HG02588 (cell line): ENCODE measurements around the gene RBM45.

Source experiments
- ATAC-seq: cut with Tn5 transposase; IDR thresholded peaks from one replicate; pipeline ENCODE4 v1.9.1; 2021; ENCODE audit warnings: mild to moderate bottlenecking, moderate library complexity; ENCODE audit not compliant: unreplicated experiment

The RBM45 gene

DNA sequence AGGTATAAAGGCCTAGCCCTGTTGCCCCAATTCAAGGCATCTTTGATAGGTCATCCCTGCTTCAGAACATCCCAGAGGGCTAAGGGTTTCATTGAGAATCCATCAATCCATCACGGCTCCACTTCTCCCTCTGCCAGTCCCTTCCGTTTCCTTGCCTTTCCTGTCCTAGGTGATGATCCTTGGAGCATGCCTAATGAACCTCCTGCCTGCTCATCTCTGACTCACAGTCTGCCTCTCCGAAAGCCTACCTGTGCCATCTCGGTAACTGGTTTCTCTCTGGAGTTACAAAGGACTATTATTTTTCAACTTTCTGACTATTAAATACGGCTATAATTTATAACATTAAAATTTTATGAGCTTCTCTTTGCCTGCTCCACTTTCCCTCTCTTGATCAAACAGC lies 45.3 kb downstream of the RBM45 start:
- ATAC-seq: no peak

DNA sequence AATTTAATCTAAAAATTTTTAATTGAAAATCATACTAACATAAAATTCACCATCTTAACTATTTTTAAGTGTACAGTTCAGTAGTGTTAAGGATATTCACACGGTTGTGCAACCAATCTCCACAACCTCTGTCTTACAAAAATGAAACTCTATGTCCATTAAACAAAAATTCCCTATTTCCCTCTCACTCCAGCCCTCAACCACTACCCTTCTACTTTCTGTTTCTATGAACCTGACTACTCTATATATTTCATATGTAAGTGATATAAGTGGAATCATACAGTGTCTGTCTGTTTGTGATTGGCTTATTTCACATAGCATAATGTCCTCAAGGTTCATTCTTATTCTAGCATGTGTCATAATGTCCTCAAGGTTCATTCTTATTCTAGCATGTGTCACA lies 47.7 kb downstream of the RBM45 start:
- no peak for ATAC-seq

DNA sequence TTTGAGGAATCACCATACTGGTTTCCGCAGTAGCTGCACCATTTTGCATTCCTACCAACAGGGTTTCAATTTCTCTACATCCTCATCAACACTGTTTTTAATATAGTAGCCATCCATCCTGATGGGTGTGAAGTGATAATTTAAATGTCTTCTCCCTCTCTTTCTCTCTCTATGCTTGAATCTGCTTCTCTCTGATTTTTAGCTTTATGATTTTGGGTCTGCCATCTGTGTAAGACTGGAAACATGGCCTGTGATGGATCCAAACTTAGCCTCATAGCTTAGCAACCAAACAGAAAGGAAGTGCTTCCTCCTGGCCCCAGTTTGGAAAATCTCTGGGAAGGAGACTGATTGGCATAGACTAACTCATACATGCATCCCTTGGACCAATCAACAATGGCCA lies 48.4 kb downstream of the RBM45 start:
- ATAC-seq: no peak

DNA sequence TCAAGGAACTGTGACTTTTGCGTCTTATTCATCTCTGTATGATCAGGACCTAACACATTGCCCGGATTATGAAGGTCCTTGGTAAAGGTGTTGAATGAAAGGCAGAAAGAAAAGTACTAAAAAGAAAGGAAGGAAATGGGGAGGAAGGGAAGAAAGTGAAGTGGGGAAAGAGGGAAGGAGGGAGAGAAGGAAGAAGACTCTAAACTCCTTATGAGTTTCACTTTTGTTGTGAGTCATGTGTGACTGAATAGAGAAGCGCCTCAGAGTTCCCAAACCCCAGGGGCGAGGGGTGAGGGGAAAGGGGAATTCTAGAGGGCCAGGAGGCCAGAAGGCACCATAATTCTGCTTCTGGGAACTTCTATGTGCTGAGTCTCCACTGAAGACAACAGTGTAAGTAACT lies 51.2 kb downstream of the RBM45 start:
- no peak for ATAC-seq

DNA sequence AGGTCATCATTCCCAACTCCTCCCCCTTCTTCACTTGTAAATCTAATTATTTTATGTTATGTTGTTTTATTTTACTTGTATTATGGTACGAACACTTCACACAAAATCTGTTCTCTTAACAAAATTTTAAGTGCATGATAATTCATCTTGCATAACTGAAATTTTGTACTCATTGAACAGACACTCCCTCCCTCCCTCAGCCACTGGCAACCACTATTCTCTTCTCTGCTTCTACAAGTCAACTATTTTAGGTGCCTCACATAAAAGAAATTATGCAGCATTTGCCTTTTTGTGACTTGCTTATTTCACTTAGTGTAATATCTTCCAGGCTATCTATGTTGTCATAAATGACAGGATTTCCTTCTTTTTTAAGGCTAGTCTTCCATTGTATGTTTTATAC lies 51.7 kb downstream of the RBM45 start:
- ATAC-seq: no peak

DNA sequence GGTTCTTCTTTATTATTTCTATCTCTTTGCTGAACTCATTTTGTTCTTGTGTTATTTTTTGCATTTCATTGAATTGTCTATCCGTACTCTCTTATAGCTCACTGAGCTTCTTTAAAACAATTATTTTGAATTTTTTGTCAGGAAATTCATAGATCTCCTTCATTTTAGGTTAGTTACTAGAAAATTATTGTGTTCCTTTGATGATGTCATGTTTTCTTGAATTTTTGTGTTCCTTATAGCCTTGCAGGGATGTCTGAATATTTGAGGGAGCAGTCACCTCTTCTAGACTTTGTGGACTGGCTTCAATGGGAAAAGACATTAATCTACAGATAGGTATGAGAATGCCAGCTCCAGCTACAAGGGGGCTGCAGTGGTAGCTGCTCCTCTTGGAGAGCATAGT lies 61.4 kb downstream of the RBM45 start:
- no peak for ATAC-seq

DNA sequence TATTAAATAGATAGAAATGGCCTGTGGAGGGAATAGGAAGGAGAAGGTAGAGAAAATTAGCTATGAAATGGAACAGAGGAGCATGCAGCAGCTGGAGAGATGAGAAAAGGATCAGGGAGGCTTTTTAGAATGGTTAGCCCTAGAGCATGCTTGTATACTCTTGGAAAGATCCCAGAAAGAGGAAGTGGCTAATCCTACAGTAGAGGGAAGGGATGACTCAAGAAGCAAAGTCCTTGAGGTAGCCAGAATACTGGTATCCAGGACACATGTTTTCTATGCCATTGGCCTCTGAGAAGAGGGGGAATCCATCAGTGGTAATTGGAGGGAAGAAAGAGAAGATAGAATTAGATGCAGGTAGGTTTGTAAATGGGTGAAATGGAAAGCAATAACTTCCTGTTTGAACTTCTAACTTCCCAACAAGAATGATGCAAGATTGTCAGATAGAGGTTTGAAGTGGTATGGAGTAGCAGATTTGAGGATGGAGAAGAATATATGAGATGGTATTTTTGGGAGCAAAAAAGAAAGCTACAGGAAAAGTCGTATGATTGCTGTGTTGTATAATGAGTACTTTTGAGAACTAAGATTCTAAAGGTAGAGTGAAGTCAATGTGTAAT lies 64.9 kb downstream of the RBM45 start:
- ATAC-seq: no peak
